ENCODE results near the gene RILPL2.
"Not testable (repeated sequence)": the region's sequence is repeated elsewhere in the genome, so short reads cannot be mapped to it uniquely, and the experiment has no call there.

DNA sequence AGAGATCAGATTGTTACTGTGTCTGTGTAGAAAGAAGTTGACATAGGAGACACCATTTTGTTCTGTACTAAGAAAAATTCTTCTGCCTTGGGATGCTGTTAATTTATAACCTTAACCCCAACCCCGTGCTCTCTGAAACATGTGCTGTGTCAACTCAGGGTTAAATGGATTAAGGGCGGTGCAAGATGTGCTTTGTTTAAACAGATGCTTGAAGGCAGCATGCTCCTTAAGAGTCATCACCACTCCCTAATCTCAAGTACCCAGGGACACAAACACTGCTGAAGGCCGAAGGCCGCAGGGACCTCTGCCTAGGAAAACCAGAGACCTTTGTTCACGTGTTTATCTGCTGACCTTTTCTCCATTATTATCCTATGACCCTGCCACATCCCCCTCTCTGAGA, 64.1 kb downstream of the RILPL2 start:
- not testable (repeated sequence) for TF ChIP-seq EP300 (IDR thresholded peaks at IDR 0.05; ENCODE audit: low read depth in 2 of 2, low read length in 2 of 2); EP300 (CRISPR knock-in tag; IDR thresholded peaks at IDR 0.05; ENCODE audit: borderline replicate concordance); ZNF282 (IDR thresholded peaks at IDR 0.05; ENCODE audit: partially characterized antibody); JUNB (CRISPR knock-in tag; IDR thresholded peaks at IDR 0.05; ENCODE audit: borderline replicate concordance); CC2D1A (CRISPR knock-in tag; IDR thresholded peaks at IDR 0.05)
- TF ChIP-seq, protein P1, sequence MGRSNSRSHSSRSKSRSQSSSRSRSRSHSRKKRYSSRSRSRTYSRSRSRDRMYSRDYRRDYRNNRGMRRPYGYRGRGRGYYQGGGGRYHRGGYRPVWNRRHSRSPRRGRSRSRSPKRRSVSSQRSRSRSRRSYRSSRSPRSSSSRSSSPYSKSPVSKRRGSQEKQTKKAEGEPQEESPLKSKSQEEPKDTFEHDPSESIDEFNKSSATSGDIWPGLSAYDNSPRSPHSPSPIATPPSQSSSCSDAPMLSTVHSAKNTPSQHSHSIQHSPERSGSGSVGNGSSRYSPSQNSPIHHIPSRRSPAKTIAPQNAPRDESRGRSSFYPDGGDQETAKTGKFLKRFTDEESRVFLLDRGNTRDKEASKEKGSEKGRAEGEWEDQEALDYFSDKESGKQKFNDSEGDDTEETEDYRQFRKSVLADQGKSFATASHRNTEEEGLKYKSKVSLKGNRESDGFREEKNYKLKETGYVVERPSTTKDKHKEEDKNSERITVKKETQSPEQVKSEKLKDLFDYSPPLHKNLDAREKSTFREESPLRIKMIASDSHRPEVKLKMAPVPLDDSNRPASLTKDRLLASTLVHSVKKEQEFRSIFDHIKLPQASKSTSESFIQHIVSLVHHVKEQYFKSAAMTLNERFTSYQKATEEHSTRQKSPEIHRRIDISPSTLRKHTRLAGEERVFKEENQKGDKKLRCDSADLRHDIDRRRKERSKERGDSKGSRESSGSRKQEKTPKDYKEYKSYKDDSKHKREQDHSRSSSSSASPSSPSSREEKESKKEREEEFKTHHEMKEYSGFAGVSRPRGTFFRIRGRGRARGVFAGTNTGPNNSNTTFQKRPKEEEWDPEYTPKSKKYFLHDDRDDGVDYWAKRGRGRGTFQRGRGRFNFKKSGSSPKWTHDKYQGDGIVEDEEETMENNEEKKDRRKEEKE (IDR thresholded peaks at IDR 0.05) = not testable (repeated sequence)
- TF ChIP-seq, protein P2, sequence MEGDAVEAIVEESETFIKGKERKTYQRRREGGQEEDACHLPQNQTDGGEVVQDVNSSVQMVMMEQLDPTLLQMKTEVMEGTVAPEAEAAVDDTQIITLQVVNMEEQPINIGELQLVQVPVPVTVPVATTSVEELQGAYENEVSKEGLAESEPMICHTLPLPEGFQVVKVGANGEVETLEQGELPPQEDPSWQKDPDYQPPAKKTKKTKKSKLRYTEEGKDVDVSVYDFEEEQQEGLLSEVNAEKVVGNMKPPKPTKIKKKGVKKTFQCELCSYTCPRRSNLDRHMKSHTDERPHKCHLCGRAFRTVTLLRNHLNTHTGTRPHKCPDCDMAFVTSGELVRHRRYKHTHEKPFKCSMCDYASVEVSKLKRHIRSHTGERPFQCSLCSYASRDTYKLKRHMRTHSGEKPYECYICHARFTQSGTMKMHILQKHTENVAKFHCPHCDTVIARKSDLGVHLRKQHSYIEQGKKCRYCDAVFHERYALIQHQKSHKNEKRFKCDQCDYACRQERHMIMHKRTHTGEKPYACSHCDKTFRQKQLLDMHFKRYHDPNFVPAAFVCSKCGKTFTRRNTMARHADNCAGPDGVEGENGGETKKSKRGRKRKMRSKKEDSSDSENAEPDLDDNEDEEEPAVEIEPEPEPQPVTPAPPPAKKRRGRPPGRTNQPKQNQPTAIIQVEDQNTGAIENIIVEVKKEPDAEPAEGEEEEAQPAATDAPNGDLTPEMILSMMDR (CRISPR knock-in tag; IDR thresholded peaks at IDR 0.05) = not testable (repeated sequence)
- TF ChIP-seq, protein P3, sequence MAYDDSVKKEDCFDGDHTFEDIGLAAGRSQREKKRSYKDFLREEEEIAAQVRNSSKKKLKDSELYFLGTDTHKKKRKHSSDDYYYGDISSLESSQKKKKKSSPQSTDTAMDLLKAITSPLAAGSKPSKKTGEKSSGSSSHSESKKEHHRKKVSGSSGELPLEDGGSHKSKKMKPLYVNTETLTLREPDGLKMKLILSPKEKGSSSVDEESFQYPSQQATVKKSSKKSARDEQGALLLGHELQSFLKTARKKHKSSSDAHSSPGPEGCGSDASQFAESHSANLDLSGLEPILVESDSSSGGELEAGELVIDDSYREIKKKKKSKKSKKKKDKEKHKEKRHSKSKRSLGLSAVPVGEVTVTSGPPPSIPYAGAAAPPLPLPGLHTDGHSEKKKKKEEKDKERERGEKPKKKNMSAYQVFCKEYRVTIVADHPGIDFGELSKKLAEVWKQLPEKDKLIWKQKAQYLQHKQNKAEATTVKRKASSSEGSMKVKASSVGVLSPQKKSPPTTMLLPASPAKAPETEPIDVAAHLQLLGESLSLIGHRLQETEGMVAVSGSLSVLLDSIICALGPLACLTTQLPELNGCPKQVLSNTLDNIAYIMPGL (CRISPR knock-in tag; IDR thresholded peaks at IDR 0.05; ENCODE audit: borderline replicate concordance in 1 of 2, low read depth in 1 of 2) = not testable (repeated sequence)

Data from HepG2 (cell line).